Left ventricle myocardium superior (tissue), 1 donor: Measurements from ENCODE around the gene PPM1A. TPM values are rescaled to one million over a fixed set of nuclear protein-coding genes. Genes with fewer than 3 reads are reported as not detected.
A peak's percentile ranks its signal among the peaks of the same experiment; 100 is the strongest.

Source experiments
- ATAC-seq: fragments of 200-7000 bp; cut with Tn5 transposase; one replicate; pipeline ENCODE4 v1.9.1; 2020; ENCODE audit warnings: mild to moderate bottlenecking, moderate library complexity
- DNase-seq: peaks from one replicate; pipeline ENCODE4 v3.0.0-alpha.2; 2020
- intact Hi-C: fragments of 100-400 bp; cut with micrococcal nuclease; formaldehyde crosslinking; loops from one replicate; pipeline ENCODE4 v1.11.0; 2022
- long read RNA-seq: library from polyadenylated mRNA; unstranded; transcript quantifications from one replicate; pipeline ENCODE4 v2.0.0, GENCODE V29; 2021
- total RNA-seq: library from RNA; stranded (reverse); fragmentation: NEBNext Ultra II Directional; extraction: Animal tissue kit (Norgen Biotek cat#: 25700); gene quantifications from one replicate; pipeline ENCODE4 v1.2.1, GENCODE V29; 2021
- donor health status: DM: no; HTN: yes; CAD: no; lungs with severe emphysema.

Gene PPM1A
- 117 TPM for total RNA-seq
- long read RNA-seq, full-length matches to known transcripts, result 162 of 230 reads
- long read RNA-seq, partial matches to known transcripts, result 21 of 230 reads
- long read RNA-seq, other reads (novel, unspliced or antisense), result 47 of 230 reads

DNA sequence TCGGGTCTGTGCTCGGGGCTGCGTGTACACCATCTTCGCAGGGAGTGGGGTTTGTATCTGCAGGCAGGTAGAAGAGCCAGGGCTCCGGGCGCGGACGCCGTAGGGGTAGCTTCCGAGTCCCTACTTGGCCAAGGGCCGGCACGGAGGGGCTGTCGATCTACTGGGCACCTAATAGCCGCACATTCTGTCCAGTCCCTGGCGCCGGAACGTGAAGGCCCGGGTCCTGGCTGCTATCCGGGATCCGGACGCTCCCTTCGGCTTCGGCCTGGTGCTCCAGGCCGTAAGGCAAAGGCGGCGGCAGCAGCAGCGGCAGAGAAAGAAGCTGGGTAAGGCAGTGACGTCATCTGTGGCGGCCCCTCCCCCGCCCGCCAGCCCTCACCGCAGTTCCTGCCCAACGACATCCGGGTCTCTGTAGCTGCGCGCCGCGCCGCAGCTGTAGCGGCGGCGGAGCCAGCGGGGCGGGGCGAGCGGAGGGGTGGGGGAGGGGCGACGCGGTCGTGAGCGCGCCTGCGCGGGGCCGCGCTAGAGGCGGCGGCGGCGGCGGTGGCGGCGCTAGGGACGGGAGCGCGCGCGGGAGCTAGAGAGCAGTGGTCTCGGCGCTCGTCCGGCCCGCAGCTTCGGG is at the start of gene PPM1A:
PPM1A (plus strand) TSS at position 525 of the 622 bp plus-strand sequence. CDS start 33,483 bp downstream, outside the sequence.
- ATAC-seq, result peak; percentile 91
- DNase-seq, result peak; percentile 98
- intact Hi-C loops, result no loop called here

DNA sequence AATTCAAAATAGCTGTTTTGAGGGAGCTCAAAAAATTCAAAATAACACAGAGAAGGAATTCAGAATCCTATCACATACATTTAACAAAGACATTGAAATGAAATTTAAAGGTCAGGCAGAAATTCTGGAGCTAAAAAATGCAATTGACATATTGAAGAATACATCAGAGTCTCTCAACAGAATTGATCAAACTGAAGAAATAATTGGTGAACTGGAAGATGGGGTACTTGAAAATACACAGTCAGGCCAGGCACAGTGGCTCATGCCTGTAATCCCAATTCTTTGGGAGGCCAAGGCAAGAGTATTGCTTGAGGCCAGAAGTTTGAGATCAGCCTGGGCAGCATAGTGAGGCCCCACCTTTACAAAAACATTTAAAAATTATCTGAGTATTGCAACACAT is 49.7 kb upstream of the PPM1A start:
- intact Hi-C loops, result loop anchor here (10.0 kb wide), 1 partner anchor 355 kb away; no protein-coding TSS in a partner anchor
- ATAC-seq, result no peak
- DNase-seq, result no peak

DNA sequence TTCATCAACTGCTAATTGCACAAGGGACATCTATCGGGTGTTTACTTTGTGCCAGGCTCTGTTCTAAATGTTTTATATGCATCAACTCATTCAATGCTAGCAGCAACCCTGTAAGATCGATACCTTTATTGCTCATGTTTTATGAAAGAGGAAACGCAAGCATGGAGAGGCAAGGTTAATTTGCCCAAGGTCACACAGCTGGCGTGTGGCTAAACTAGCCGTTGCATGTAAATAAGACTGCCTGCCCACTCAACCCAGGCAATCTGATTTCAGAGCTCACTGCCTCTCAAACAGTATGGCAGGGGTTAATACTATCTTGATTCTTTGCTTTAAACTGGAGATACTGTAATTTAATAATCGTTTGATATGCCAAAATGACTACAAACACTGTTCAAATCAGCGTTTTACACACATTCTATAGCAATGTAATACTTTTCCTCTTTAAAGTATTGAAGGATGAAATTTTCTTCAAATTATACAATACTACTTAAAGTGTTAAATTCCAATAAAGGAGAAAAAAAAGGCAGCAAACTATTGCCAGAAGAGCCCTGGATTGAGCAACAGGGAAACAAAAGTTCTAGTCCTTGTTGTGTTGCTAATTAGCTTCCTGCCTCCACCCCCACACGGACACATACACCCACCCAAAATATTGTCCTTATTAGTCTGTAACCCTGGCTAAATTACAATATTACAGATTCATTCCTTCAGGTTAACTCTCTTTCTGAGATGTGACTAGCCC is 44.7 kb upstream of the PPM1A start:
- DNase-seq (no peak), ATAC-seq (peak; percentile 48)
- intact Hi-C loops, result no loop called here

DNA sequence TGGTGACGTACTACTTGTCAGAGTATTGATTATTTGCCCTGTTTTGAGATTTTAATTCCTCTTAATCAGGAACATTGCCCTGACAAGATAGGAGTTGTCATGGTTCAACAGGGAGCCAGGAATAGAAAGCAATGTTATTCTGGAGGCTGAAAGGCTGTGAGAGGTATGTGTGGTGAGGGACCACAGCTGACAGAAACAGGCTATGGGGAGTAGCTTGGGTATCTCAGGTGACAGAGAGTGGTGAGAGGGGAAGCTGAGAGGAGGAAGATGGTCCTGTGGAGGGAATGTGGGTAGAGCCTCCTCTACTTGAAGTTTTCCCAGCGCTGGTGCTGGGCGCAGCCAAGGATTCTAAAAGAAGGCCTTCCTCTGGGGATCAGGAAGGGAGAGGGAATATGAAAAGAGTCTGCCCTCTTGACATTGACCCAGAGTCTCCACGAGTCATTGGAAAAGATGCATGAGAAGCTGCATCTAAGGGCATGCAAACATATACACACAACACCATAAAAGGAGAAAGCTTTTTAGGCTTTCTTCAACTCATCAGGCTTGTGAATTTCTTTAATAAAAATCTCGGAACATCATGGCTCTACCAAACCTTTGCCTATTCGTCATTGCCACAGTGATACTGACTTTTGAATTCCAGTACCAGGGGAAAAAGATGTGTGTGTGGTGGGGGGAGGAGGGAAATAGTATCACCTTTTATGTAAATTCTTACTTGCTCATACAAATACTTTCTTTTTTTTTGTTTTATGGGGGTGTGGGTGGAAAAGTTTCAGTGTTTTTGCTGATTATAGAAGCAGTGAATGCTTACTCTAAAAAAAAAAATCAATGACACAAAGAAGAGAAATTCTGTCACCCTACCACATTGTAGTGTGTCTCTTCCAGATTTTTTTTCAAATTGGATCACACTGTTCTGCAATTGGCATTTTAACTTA is 43.9 kb upstream of the PPM1A start:
- ATAC-seq (peak; percentile 73), DNase-seq (no peak)
- intact Hi-C loops, result no loop called here

DNA sequence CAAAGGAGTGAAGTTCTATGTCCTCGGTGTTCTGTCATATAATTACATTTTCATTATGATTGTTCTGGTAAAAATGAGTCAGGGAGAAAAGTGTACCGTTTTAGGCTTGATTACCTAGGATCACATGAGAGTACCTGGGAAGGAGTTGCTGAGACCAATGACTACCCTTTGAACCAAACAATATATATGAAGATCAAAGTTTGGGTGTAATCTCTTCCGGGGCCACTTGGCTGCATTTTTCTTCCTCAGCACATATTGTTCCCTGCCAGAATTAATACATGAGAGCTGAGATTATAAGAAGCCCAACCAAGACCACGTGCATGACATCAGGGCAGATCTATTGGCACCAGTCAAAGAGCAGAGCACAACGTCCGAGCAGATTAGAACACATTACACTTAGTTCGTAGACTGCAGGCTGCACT is 42.8 kb upstream of the PPM1A start:
- peak; percentile 18 for ATAC-seq
- DNase-seq, result no peak
- intact Hi-C loops, result no loop called here

DNA sequence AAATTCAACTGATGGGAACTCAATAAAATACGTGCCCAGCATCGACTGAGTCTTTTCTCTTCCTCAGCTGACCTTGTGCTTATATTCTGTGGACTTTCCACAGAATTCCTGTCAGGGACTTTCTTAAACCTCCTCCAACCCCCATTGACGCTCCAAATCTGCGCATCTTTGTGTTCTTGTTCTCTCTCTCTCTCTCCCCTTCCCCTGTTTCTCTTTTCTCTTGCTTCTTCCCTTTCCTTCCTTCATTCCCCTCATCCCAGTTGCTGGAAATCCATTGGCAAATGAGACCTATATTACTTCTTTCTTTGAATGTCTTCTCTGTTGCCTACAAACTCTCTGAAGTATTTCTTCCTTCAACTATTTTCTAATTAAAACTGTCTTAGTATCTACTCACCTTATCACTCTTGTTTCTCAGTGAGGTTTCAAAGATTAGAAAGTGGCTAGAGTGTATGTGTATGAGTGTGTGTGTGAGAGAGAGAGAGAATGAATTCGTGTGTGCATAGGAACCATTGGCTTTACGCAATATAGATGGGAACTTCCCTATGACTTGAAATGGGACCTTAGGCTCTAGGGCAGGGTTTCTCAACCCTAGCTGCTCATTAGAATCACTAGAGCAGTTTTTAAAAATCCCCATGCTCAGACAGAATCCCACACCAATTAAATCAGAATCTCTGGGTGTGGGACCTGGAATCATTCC is 42.0 kb upstream of the PPM1A start:
- ATAC-seq, result no peak
- intact Hi-C loops, result no loop called here

DNA sequence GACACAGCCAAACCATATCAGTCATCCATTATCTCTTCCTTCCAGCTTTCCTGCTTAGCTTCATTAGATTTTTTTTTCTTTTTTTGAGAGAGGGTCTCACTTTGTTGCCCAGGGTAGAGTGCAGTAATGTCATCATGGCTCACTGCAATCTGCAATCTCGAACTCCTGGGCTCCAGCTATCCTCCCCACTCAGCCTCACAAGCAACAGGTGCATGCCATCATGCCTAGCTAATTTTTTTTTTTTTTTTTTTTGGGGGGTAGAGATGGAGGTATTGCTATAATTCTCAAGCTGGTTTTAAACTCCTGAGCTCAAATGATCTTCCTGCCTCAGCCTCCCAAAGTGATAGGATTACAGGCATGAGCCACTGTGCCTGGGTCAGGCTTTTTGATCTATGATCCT is 38.3 kb upstream of the PPM1A start:
- DNase-seq (no peak), ATAC-seq (no peak)
- intact Hi-C loops, result no loop called here

More for the DNA sequence above, 42.0 kb upstream of the PPM1A start:
- DNase-seq, result no peak

DNA sequence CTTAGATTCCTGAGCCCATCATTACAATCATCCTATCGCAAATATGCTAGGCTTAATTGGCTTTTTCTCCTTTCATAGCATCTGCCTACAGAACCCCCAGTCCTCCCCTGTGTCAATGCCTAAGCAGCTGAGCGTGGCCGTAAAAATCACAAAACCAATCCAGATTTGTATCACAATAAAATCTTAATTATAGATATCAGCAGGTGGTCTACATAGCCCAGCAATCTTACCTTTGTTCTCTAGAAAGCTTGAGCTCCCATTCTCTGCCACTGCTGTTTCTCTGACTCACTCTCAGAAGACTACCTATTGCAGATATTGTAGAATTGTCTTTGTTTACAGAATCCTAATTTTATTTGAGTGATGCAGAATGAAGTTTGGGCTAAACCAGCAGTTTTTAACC is 37.9 kb upstream of the PPM1A start:
- no peak for ATAC-seq
- intact Hi-C loops, result no loop called here
- no peak for DNase-seq

DNA sequence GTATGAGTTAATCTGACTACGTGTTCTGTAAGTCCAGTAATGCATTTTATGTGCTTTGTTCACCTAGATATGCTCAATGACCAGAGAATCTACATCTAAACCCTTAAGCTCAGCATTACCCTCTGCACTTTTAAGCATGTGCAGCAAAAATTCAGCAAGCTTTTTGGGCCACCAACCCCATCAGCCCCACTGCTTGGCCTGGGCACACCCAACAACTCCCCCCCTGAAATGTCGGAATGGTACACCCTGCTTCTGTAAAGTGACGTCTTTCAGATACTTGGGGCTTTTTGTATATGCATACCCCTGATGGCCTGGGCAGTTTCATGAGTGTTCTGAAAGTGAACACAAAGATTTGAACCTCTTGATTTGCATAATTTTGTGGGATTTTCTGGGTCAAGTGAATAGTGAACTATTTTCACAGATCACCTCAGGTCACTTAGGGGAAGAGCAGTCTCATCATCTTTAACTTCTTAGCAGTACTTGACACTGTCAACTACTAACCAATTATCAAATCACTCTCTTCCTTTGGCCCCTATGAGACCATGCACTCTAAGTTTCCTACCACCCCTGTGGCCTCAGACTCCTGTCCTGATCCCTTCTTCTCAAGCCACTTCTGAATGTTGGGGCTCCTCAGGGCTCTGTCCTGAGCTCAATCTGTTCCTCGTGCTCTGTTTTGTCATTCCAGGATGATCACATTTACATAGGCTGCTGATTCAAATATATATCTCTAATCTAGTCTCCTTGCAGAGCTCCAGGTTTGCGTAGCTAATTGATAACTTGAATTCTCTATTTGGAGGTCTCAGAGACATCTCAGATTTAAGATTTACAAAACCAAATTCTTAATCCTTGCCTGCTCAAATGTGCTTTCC is 36.3 kb upstream of the PPM1A start:
- no peak for DNase-seq
- no peak for ATAC-seq
- intact Hi-C loops, result no loop called here

DNA sequence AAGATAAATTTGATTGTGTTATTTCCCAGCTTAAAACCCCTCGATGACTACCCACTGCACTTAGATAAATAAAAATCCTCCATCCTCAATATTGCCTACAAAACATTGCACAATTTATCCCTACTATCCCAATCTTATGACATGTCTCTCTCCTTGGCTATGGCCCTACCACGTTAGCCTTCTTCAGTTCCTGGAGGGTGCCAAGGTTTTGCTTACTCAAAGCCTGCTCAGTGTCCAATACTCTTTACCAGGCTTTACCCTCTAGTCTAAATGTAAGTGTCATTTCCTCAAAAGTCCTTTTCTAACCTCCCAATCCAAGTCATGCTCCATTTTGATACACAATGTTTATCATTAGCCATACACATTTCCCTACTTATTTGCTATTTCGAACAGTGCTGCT is 35.0 kb upstream of the PPM1A start:
- intact Hi-C loops, result no loop called here
- DNase-seq (no peak), ATAC-seq (no peak)

DNA sequence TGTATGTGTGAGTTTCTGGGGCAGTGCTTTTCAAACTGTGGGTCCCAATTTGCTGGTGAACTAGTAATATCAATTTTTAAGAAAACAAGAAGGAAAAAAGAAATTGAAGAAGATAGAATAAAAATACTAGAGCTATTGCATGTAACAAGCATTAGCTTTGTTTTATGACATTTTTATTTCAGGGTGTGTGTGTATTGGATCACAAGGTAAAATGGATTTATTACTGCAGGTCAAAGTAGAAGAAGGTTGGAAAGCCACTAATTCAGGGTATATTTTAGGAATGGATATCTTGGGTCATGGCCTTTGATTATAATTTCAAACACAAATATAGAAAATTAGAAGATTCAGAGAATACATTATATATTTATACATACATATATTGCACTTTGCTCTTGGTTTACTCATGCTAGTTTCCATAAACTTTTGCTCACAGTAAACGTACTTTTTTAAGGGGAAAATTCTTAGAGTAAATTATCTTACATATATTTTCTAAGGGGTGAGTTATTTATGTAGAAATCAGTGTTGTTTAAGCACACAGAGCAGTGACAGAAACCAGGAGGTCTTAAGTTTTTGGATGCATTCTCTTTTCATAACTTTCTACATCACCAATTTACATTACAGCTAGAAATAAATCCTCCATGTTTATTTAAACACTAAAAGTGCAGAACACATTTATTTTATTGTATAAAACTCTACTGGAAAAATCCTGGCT is 34.5 kb upstream of the PPM1A start:
- no peak for ATAC-seq
- no peak for DNase-seq
- intact Hi-C loops, result no loop called here

DNA sequence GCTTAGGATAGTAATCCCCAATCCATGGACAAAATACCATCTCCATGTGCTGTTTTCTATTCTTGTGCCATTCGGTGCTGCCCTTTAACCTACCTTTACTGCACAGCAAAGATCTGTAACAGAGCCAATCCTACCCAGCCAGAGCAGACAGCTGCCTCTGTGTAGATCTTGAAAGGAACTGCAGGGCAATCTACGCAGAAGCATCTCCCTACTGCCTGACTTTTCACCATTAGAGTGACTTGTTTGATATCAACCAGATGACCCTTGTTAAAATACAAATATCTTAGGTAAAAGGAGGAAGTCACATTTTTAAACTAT is 33.9 kb upstream of the PPM1A start:
- DNase-seq, result no peak
- ATAC-seq, result peak; percentile 91
- intact Hi-C loops, result no loop called here

DNA sequence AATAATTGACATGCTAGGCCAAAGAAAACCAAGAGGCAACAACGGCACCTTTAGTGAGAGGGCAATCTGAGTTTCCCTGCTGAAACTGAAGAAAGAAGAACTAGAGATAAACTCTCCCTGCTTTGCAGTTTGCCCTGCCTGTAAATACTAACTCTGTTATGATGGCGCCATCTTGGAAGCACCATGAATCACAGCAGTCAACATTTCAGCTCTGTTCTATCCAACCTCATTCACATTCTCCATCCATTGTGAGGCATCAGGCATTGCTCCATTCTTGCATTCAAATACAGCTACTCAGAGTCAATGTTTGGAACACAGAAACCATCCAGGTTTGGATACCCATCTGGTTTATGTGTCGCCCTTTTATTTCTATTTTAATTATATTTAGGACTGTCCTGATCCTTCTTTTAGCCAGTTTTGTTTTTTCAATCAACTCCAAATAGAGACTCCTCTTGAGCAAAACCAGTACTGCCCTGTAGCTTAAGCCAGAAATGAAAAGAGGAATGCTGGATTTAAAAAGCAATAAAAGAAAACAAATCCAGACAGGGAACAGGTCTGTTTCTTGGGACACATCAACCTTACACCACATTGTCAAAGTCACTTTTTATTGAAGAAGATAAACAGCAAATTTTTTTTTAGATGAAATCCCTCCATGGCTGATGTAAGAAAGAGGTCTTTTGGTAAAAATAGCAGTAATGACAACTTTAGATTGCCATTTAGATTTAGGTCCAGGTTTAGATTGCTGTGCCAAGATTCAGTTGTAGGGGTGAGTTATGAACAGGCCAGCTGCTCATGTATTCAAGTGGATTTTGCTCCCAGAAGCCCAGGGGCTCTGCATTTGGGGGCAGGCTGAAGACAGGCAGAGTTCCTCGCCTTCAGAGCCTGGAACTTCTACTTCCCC is 33.3 kb upstream of the PPM1A start:
- ATAC-seq, result no peak
- intact Hi-C loops, result no loop called here
- no peak for DNase-seq

DNA sequence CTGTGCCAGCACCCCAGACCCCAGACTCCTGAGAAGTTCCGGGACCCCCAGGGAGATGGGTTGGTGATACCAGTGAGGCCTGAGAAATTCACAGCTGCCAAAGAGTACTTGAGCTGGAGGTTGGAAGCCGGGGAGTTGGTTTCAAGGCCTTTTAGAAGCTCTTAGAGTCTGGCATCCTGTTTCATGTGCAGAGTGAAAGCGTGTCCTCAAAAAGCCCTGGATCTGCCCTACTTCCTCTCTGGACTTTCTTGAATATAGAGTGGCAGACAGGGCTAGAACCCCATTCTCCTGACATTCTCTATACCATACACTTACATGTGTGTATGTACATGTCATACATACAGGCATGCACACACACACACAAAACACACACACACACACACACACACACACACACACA is 31.3 kb upstream of the PPM1A start:
- intact Hi-C loops, result no loop called here
- peak; percentile 10 for ATAC-seq

DNA sequence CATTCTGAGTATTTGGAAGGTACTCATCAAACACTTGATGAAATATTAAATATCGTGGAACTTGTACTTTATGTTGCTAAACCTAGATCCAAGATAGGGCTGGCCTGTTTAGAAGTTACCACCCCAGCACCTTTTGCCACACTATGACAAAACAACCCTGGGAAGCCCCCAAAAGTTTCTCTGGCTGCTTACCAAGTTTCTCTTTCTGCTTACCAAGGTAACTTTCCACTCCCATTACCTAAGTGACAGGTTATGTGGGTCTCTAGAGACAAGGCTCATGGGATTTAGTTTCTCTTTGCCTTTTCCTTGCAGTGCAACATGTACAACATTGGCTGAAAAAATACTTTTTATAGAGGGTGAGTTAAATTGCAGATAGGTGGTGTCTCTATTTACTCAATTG is 28.9 kb upstream of the PPM1A start:
- intact Hi-C loops, result no loop called here
- DNase-seq (no peak), ATAC-seq (no peak)

More for the DNA sequence above, 31.3 kb upstream of the PPM1A start:
- no peak for DNase-seq

DNA sequence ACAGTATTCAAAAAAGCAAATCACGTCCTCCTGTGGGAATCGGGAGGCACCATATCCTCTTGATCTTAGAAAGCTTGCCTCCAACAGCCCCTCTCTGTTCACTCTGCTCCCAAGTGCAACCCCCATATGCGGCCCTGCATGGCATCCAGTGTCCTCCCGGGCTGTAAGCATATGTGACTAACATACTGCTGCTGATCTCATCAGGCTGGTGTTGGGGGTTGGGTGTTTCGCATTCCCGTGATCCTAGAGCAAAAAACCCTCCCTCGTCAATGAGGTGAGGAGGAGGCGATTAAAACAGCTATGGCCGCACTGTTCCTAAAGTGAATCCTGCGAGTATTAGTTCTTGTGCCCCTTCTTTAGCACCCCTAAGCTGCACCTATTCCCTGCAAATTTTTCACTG is 28.1 kb upstream of the PPM1A start:
- ATAC-seq (no peak), DNase-seq (no peak)
- intact Hi-C loops, result no loop called here

DNA sequence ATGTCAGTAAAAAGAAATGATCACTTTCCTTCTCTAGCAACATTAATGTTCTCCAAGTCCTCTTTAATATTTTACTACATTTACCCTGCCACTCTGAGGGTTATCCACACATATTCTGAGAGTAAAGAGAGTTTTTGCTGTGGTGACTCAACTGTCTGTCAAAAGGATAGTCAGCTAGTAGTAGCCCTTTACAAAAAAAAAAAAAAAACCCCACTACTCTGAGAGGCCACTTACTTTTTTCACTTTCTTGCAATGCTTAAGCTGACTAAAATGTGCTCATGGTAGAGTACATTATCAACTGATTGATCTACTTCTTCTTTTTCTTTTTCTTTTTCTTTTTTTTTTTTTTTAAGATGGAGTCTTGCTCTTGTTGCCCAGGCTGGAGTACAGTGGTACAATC is 27.6 kb upstream of the PPM1A start:
- DNase-seq (no peak), ATAC-seq (no peak)
- intact Hi-C loops, result no loop called here
